IPS-18c (cell line): ENCODE data around the gene PLEKHH2.
"Not testable (repeated sequence)": the region's sequence is repeated elsewhere in the genome, so short reads cannot be mapped to it uniquely, and the experiment has no call there.

ENCODE experiments used
- H3K4me3 ChIP-seq: 2 replicates; pipeline ENCODE4 v1.7.0; 2013; ENCODE audit warnings: low read depth, mild to moderate bottlenecking, low read length, moderate library complexity; ENCODE audit not compliant: insufficient read depth
- H3K9me3 ChIP-seq: one replicate; pipeline ENCODE4 v1.6.1; 2013; ENCODE audit warnings: mild to moderate bottlenecking, low read length, moderate library complexity; ENCODE audit not compliant: control insufficient read depth, insufficient read depth

PLEKHH2 gene

DNA sequence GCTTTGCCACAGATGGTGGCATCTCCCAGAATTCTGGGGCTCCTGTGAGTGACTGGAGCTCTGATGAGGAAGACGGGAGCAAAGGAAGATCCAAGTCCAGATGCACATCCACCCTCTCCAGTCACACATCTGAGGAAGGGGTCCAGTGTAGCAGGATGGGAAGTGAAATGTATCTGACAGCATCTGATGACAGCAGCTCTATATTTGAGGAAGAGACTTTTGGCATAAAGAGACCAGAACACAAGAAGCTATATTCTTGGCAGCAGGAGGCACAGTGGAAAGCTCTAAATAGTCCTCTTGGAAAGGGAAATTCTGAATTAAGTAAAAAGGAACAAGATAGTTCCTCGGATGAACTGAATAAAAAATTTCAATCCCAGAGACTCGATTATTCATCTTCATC is 62.7 kb downstream of the PLEKHH2 start:
- no peaks in the 10 kb centered on the region for H3K9me3 ChIP-seq
- no peak overlapping the region for H3K4me3 ChIP-seq

DNA sequence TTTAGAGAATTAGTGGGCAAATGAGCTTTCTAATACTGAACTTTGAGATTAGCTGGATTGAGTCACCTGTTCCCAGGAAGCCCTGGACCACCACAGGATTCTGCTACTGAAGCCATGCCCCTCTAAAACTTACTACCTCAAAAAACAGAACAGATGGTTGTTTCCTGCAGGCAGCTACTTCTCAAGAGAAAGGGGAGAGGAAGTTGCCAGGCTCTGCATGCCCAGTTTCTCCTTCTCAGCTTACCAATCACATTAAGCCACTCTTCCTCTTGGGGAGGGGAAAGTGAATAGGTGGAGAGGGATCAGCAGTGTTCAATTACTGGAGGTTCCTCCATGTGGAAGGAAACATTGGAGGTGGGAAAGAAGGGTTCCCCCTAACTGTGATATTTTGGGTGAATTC is 64.1 kb downstream of the PLEKHH2 start:
- H3K4me3 ChIP-seq, result no peak overlapping the region
- H3K9me3 ChIP-seq, result no peaks in the 10 kb centered on the region

DNA sequence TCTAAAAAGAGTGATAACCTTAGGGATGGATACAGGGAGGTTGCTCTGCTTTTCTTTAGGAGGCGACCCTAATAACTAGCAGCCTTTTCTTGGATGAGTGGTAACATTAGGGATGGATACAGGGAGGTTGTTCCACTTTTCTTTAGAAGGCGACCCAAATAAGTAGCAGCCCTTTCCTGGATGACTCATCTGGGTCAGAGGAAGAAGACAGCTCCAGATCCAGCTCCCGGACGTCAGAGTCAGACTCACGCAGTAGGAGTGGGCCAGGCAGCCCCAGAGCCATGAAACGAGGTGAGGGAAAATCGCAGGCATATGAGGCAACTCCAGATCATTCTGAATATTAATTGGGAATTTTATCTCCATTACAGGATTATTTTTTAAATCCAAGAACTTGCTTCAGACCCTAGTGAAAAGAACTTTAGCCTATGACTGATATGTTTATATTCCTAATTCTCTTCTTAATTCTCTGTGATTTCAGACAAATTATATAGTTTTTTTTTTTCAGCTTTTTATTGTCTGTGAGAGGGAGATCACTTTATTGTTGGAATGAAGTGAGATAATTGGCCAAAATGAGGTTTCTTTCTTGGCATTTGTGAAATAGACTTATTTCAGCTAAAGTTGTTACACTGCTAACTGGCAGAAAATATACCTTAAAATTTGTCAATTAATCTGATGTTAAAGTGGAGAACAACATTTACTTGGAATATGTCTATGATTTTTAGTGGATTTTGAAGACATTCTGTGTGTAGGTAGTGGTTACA is 70.4 kb downstream of the PLEKHH2 start:
- Histone ChIP-seq H3K4me3 (no peak overlapping the region), H3K9me3 (no peaks in the 10 kb centered on the region)

DNA sequence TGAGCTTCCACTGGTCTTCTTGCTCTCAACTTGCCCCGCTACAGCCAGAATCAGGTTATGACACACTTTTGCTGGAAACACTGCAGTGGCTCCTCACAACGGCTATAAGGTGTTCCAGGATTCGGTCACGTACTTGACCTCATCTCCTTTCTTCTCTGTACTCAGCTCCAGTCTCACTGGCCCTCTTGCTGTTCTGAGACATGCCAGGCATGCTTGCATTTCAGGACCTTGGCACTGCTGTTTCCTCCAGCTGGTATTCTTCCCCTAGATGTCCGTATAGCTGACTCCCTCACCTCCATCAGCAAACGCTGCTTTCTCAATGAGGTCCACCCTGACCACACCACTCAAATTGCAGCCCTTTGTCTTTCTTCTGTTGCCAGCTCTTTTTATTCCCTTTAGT is 71.1 kb downstream of the PLEKHH2 start:
- Histone ChIP-seq H3K9me3 (no peaks in the 10 kb centered on the region), H3K4me3 (no peak overlapping the region)

DNA sequence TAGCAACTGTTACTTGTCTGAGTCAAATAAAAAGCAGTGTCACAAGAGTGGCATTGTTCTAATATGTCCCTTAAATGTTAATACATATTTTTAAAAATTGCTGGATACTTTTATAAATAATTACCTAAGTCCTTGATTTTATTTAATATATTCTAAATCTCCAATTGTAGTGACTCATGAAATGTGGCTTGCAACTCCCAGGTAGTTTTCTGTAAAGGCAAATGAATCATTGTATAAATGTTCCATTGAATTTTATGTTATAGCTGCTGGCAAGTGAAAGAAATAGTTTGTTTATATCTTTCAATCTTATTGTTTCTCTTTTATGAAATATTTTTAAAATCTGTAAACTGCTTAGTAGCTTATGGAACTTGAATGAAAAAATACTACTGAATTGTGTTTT is 71.8 kb downstream of the PLEKHH2 start:
- no peak overlapping the region for H3K4me3 ChIP-seq
- H3K9me3 ChIP-seq, result no peaks in the 10 kb centered on the region

DNA sequence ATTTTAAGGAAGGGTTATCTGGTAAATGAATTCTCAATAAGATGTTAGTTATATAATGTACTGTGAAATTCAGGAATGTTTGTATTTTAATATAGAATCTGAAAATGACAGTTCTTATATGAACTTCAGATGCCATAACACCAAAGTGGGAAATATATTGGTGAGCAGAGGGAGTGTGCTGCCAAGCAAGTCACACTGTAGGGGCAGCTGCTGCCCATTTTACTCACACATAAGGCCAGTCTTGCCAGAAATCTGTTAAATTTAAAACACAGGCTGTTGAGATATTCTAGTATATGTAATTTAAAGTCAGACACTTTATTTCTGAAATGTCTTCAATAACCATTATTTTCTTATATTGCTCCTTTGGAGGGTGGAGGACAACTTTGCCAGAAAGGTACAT is 73.8 kb downstream of the PLEKHH2 start:
- H3K4me3 ChIP-seq, result no peak overlapping the region
- no peaks in the 10 kb centered on the region for H3K9me3 ChIP-seq

DNA sequence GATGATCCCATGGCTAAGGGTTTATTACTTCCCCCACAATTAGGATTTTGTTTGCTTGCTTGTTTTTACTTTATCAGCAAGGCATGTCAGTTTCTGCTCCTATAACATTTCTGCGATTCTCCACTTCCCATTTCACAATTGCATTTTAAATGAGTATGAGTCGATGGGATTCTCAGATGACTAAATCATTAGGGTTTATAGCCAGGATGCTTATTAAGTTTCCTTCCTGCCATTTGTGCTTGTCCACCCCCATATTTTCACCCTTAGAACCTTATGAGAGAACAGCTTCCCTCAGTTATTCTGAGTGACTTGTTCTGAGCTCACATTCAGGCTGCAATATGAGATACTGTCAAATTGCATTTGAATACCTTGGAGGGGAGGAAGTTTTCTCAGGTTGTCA is 77.1 kb downstream of the PLEKHH2 start:
- Histone ChIP-seq H3K4me3 (no peak overlapping the region), H3K9me3 (no peaks in the 10 kb centered on the region)

DNA sequence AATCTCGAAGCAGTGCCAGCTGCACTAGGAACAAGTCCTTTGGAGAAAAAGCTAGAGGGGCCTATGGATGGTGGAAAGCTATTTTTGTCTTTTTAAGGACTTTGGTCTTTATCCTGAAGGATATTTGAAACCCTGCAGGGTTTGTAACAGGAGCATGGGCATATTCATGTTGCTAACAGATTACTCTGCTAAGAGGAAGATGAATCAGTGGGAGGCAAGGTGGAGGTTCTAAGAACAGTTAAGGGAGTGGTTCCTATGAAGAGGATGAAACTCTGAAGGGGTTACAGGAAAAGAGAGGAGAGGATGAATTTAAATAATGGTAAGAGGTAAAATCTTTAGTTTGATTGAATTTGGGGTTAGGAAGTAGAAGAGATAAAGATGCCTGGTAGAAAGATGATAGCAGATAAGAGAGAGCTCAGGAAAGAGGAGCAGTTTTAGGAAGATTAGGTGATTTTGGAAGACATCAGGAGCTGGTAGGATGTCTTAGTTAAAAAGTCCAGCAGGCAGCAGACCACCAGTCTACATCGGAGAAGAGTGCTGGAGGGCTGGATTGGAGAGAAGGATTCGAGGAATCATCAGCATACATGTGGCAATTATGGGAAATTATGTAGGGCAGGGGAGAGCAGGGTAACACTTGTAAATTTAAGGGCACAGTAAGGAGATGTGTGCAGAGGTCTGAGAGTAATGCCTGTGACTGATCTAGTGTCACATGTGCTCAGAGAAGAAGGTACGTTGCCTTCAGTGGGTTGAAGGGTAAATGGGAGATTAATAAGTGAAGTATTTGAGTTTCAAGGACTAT is 78.4 kb downstream of the PLEKHH2 start:
- Histone ChIP-seq H3K4me3 (no peak overlapping the region), H3K9me3 (no peaks in the 10 kb centered on the region)

DNA sequence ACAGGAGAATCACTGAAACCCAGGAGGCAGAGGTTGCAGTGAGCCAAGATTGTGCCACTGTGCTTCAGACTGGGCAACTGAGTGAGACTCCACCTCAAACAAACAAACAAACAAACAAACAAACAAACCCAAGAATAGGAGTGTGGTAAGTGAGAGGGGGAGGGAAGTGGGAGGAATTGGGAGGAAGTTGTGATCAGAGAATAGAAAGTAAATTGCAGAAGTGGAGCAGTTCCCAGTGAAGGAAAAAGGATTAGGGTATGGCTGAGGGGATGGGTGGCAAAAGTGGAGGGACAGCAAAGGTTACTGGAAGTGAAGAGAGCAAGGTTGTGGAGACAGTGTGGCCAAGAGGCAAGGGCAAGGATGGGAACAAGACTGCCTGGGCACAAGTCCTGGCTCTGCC is 80.3 kb downstream of the PLEKHH2 start:
- H3K9me3 ChIP-seq, result no peaks in the 10 kb centered on the region
- no peak overlapping the region for H3K4me3 ChIP-seq

DNA sequence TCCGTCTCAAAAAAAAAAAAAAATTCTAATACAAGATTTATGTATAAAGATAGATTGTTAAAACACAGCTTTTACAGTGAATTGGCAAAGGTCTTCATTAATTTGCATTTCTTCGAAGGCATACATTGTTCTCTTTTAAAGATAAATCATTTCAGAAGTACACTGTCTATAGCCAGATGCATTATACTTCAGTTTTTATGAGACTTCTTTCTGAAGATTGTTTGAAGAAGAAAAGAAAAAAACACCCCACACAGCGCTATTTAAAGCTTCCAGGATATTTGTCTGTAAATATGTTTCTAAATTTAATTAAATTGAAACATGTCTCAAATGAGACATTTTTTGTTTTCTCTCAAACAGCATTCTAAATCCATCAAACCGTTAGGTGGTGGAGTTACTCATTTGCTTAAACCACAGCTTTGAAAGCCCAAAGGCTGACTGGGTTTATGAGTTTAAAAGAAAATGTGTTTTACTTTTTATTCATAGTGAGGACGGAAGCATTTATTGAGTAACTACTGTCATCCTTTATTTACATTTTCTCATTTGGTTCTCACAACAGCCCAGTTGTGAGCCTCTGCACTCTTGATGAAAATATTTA is 81.6 kb downstream of the PLEKHH2 start:
- H3K9me3 ChIP-seq, result no peaks in the 10 kb centered on the region
- H3K4me3 ChIP-seq, result no peak overlapping the region

DNA sequence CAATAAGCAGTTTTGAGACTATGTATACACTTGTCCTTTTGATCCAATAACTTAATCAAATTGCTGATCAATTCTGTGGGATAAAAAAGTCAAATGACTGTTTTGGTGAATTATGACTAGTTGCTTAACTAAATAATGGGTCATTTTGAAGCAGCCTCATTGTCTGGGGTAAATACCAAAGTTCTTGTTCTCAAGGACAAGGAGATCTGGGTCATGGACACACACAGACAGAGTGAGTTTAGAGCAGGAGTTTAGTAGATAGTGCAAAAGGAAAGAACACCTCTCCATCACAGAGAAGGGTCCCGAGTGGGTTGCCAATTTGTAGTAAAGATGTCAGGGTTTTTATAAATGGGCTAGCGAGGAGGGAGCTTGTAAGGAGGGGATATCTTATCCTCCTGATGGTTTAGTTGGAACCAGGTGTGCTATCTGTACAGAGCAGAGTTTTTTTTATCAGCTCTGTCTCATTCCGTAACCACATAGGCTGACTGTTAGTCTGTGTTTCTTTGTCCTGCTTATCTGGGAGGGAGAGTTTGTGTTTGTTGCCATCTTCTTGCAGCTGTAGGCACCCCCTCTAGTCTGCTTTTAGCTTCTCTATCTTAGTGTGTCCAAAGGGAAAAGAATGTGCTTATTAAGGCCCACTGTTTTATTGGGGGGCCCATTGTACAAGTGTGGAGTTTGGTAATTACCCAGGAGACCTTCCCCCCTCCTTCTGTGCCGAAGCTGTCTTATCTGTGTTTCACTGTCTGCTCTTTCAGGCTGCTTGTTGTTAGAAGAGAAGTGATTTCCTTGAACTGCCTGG is 87.9 kb downstream of the PLEKHH2 start:
- no peaks in the 10 kb centered on the region for H3K9me3 ChIP-seq
- no peak overlapping the region for H3K4me3 ChIP-seq

DNA sequence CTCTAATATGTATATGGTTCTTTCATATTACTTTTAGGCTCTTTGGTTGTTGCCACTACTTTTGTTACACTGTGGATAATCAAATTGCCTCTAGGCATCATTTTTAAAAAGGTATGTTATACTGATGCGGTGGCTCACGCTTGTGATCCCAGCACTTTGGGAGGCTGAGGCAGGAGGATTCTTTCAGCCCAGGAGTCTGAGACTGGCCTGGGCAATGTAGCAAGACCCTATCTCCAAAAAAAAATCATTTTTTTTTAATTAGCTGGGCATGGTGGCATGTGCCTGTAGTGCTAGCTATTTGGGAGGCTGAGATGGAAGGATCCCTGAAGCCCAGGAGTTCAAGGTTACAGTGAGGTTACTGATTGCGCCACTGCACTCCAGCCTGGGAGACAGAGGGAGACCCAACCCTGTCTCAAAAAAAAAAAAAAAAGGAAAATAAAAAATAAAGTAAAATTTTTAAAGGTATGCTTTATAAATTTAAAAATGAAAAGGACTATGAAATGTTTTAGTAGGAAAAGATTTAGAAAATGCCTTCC is 88.7 kb downstream of the PLEKHH2 start:
- no peaks in the 10 kb centered on the region for H3K9me3 ChIP-seq

DNA sequence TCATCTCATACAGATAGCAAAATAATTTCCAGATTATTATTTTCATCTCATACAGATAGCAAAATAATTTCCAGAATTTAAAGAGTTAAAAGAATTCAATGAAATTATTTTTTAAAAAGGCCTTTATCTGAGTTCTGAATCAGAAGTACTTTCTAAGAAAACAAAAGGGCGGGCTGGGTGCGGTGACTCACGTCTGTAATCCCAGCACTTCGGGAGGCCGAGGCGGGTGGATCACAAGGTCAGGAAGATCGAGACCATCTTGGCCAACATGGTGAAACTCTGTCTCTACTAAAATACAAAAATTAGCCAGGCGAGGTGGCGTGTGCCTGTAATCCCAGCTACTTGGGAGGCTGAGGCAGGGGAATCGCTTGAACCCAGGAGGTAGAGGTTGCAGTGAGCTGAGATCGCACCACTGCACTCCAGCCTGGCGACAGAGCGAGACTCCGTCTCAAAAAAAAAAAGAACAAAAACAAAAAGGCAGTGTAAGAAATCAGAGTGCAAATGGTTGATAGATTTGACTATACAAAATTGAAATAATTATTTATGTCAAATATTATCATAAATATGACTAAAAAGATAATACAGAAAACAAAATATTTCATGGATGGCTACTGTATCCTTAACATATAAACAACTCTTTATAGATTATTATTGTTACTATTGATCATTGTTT is 90.0 kb downstream of the PLEKHH2 start:
- not testable (repeated sequence) for H3K4me3 ChIP-seq

More for the DNA sequence above, 88.7 kb downstream of the PLEKHH2 start:
- no peak overlapping the region for H3K4me3 ChIP-seq

DNA sequence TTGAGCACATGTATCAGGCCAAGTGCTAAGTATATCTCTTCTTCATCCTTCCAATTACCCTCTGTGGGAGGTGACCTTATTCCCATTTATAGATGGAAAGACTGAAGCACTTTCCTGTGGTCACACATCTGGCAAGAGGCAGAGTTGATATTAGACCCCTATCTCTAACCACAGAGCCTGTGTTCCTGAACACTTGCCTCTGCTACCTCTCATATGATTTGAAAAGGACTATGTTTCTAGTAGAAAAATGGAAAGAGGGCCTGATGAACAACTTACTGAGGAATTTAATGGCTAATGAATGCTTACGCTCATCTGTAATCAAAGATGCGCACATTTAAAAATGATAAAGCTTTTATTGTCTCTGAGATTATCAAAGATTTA is 90.6 kb downstream of the PLEKHH2 start:
- Histone ChIP-seq H3K9me3 (no peaks in the 10 kb centered on the region), H3K4me3 (no peak overlapping the region)

More for the DNA sequence above, 90.0 kb downstream of the PLEKHH2 start:
- not testable (repeated sequence) for H3K9me3 ChIP-seq

DNA sequence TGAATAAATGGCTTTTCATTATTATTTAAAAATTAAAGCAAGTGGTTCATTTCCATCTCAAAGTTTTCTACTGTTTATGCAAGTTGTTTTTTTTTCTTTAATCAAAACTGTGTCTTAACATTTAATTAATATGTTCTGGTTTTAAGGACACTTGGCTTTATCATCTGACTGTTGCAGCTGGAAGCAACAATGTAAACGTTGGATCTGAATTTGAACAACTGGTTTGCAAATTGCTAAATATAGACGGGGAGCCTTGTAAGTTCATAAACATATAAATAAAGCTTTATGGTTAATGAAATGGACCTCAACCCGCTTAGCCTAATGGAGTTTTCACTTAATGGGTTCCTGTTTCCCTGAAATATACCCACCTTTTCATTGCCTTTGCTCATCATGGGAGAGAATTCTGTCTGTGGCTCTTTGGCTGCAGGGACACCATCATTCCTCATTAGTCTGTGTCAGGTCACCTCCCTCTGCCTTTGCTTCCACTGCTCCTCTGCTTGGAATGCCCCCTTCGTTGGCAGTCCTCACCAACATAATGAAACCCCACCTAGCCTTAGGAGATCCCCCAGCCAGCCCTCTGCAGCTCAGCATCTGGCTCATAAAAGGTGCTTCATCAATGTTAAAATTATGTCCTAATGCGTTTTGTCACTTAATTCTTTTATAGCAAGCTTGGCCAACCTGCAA is 92.6 kb downstream of the PLEKHH2 start:
- Histone ChIP-seq H3K4me3 (no peak overlapping the region), H3K9me3 (no peaks in the 10 kb centered on the region)

DNA sequence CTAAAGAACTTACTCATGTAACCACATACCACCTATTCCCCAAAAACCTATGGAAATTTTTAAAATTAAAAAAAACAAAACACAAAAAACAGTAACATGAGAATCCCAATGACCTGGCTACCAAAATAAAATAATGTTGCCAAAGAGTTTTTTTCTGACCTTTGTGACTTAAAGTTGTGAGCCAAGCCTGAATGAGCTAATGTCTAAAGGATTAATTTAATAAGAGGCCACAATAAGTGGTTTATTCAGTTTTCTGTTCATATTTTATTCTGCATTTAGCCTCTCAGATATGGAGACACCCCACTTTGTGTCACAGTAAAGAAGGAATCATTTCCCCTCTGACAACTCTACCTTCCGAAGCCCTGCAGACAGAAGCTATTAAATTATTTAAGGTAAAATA is 94.2 kb downstream of the PLEKHH2 start:
- Histone ChIP-seq H3K9me3 (no peaks in the 10 kb centered on the region), H3K4me3 (no peak overlapping the region)
